ENCODE results near the gene ATP8A2. TPM values are rescaled to one million over a fixed set of nuclear protein-coding genes. Genes with fewer than 3 reads are reported as not detected.
"Not testable (repeated sequence)": the region's sequence is repeated elsewhere in the genome, so short reads cannot be mapped to it uniquely, and the experiment has no call there.

The ATP8A2 gene
- total RNA-seq, 4 donors from 2014 or later, result 0.13 to 0.29 (median 0.24) TPM

- Histone ChIP-seq H3K4me1 (no peaks in the 10 kb centered on the region), H3K36me3 (no peaks in the 10 kb centered on the region), H3K4me3 (replicated peaks in 1 of 3) (no peak overlapping the region), H3K27me3 (no peaks in the 10 kb centered on the region), H3K27ac (no peak overlapping the region), H3K9me3 (no peaks in the 10 kb centered on the region)
- TF ChIP-seq CTCF (IDR thresholded peaks at IDR 0.05) (no peak), POLR2A (IDR thresholded peaks at IDR 0.05) (no peak)
- whole genome bisulfite sequencing, 2 donors, result 92 to 97% methylated on average over 6 to 7 of the region's 7 CpGs
- intact Hi-C loops (cut with DNase I), result no loop called here
- DNase-seq, result no peak
These were observed 398.8 kb downstream of the ATP8A2 start for GRCh38 chr13:25770601-25771000.

GRCh38 chr13:25771202-25771601, 399.4 kb downstream of the ATP8A2 start:
- Histone ChIP-seq H3K27me3 (no peaks in the 10 kb centered on the region), H3K27ac (no peak overlapping the region), H3K4me3 (replicated peaks in 1 of 3) (no peak overlapping the region), H3K9me3 (no peaks in the 10 kb centered on the region), H3K4me1 (no peaks in the 10 kb centered on the region), H3K36me3 (no peaks in the 10 kb centered on the region)
- intact Hi-C loops (cut with DNase I), result no loop called here
- TF ChIP-seq CTCF (IDR thresholded peaks at IDR 0.05), result no peak
- no peak for TF ChIP-seq POLR2A (IDR thresholded peaks at IDR 0.05)
- WGBS, 2 donors, result 74 to 93% methylated on average over 5 of the region's 5 CpGs
- no peak for DNase-seq

- Histone ChIP-seq H3K9me3 (no peaks in the 10 kb centered on the region), H3K36me3 (no peaks in the 10 kb centered on the region), H3K27ac (no peak overlapping the region), H3K4me3 (replicated peaks in 1 of 3) (no peak overlapping the region), H3K27me3 (no peaks in the 10 kb centered on the region), H3K4me1 (no peaks in the 10 kb centered on the region)
- intact Hi-C loops (cut with DNase I), result no loop called here
- TF ChIP-seq POLR2A (IDR thresholded peaks at IDR 0.05) (no peak), CTCF (IDR thresholded peaks at IDR 0.05) (no peak)
- 81 to 83% methylated on average over 13 of the region's 13 CpGs for WGBS, 2 donors
- no peak for DNase-seq
These were observed 400.1 kb downstream of the ATP8A2 start for GRCh38 chr13:25771641-25772478.

GRCh38 chr13:25772534-25772933, 400.8 kb downstream of the ATP8A2 start:
- H3K27ac ChIP-seq; H3K27me3 ChIP-seq; H3K4me1 ChIP-seq; intact Hi-C loops (cut with DNase I); H3K4me3 ChIP-seq (replicated peaks in 1 of 3); H3K36me3 ChIP-seq; DNase-seq; H3K9me3 ChIP-seq: not testable (repeated sequence)
- 98% methylated on average over 8 of the region's 8 CpGs for WGBS, 2 donors

- intact Hi-C loops (cut with DNase I); H3K9me3 ChIP-seq; DNase-seq; H3K27ac ChIP-seq; H3K4me1 ChIP-seq; H3K4me3 ChIP-seq (replicated peaks in 1 of 3); H3K36me3 ChIP-seq; H3K27me3 ChIP-seq: not testable (repeated sequence)
- 100% methylated on average over 1 of the region's 1 CpG for WGBS, 2 donors
These were observed 402.3 kb downstream of the ATP8A2 start for GRCh38 chr13:25774056-25774455.

- Histone ChIP-seq H3K4me3 (replicated peaks in 1 of 3) (no peak overlapping the region), H3K27ac (no peak overlapping the region), H3K27me3 (no peaks in the 10 kb centered on the region), H3K9me3 (no peaks in the 10 kb centered on the region), H3K36me3 (no peaks in the 10 kb centered on the region), H3K4me1 (no peaks in the 10 kb centered on the region)
- no peak for TF ChIP-seq POLR2A (IDR thresholded peaks at IDR 0.05)
- no peak for TF ChIP-seq CTCF (IDR thresholded peaks at IDR 0.05)
- WGBS, 2 donors, result 83 to 85% methylated on average over 3 of the region's 3 CpGs
- intact Hi-C loops (cut with DNase I), result no loop called here
- DNase-seq, result no peak
These were observed 403.5 kb downstream of the ATP8A2 start for GRCh38 chr13:25775275-25775674.
